ENCODE measurements around the gene RPS19. TPM values are rescaled to one million over a fixed set of nuclear protein-coding genes. Genes with fewer than 3 reads are reported as not detected.

Gene RPS19
- total RNA-seq, 1 donor from 2014 or later = 1,844 TPM

DNA sequence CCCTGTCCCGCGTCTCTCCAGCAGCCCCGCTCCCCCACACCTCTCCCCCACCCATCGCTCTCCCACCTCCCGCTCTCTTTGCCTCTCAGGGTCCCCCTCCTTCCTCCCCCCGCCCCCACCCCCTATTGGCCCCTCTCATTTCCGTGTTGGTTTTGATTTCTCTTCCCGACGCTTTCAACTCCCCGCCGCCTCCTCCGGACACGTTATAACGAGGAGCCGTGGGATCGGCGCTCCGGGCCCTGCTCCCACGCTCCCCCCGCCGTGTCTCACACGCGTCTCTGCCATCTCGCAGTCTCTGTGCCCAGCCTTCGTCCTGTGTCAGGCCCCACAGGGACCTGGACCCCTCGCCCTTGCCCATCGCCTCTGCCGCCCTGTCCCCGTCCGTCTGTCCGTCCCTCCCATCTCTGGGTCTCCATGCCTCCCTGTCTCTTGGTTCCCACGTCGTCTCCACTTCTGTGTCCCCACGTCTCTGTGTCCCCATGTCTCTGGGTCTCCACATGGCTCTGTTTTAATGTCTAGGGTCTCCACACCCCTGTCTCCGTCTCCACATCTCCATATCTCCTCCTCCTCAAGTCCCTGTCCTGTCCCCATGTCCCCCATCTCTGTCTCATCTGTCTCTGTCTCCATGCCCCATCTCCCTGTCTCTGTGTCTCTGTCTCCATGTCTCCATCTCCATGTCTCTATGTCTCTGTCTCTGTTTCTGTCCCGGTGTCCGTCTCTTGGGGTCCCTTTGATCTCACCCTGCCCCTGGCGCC, 55.1 kb downstream of the RPS19 start:
- no peak for DNase-seq (ENCODE audit: low spot score)

DNA sequence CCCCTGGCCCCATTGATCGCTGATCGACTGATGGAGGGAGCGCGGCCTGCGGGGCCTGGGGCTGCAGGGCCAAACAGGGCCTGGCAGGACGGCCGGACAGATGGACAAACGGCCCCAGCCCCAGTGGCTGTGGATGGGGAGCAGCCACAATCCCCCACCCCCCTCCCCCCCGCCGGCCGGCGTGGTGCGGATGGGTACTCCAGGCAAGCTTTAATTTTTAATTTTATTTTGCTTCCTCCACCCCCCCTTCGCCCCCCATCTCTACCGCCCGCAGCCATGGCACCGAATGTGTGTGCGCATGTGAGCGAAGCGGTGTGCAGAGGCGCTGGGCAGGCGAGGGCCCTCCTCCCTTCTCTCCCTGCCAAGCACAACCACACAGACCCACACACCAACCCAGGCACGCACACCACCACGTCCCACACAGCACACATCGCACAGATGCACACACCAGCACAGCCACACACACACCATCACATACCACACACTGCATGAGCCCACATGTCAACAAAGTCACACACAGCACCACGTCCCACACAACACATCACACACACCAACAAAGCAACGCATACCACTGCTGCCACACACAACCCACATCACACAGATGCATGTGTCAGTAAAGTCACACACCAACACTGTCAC, 55.8 kb downstream of the RPS19 start:
- DNase-seq (ENCODE audit: low spot score) = no peak

DNA sequence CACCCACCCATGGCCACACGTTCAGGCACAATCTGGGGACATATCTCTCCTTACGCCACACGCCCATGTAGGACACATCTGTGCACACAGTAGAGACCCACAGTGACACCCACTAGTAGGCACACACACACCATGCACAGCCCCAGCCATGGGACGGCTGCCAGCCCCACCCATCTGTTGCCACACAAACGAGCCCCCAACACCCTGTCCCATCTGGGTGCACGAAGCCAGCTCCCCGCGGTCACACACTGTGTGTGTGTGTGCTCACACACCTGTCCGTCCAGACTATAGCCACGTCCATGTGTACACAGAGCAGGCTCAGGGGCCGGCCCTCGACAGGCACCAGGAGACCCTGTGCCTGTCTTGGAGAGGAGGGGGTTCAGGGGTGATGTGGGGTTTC, 57.6 kb downstream of the RPS19 start:
- DNase-seq (ENCODE audit: low spot score) = no peak

DNA sequence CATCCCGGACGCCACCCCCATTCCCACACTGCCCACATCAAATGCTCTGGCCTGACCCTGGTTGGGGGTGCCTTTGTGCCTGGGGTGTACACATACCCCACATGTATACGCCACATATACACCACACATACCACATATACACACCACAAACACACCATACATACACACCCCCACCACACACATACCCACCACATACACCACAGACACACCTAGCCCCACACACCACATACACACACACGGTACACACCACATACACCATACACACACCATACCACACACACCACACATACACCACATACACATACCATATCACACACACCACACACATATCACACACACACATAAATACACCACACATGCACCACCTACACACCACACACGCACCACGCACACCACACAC, 58.0 kb downstream of the RPS19 start:
- DNase-seq (ENCODE audit: low spot score) = no peak

DNA sequence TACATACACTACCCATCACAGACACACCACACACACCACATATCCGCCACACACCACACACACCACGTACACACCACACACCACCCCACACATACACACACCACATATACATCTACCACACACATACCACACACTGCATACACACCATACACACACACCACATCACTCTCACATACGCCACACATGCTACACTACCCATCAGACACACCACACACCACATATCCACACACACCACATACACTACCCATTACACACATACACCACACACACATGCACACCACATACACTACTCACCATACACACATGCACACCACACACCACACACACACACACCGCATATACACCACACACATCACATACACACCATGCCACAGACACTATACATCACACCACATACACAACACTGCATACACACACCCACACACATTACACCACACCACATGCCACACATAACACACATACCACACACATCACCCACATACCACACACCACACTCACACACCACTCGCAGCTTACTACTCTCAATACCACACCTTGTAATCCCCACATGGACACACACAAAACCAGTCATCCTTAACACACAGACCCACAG, 58.7 kb downstream of the RPS19 start:
- no peak for DNase-seq (ENCODE audit: low spot score)

DNA sequence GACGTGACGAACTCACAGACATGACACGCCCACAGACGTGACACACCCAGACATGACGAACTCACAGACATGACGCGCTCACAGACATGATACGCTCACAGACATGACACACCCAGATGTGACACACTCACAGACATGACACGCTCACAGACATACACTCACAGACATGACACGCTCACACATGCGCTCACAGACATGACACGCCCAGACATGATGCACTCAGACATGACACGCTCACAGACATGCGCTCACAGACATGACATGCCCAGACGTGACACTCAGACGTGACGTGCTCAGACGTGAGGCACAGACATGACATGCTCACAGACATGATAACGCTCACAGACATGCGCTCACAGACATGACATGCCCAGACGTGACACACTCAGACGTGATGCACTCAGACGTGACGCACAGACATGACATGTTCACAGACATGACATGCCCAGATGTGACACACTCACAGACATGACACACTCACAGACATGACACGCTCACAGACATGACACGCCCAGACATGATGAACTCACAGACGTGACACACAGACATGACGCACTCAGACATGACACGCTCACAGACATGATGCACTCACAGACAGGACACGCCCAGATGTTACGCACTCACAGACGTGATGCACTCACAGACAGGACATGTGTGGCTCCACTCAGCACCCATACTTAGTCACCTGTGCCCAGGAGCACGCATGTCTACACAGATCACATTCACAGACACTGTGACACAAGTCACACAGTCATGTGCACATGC, 60.1 kb downstream of the RPS19 start:
- DNase-seq (ENCODE audit: low spot score) = no peak

DNA sequence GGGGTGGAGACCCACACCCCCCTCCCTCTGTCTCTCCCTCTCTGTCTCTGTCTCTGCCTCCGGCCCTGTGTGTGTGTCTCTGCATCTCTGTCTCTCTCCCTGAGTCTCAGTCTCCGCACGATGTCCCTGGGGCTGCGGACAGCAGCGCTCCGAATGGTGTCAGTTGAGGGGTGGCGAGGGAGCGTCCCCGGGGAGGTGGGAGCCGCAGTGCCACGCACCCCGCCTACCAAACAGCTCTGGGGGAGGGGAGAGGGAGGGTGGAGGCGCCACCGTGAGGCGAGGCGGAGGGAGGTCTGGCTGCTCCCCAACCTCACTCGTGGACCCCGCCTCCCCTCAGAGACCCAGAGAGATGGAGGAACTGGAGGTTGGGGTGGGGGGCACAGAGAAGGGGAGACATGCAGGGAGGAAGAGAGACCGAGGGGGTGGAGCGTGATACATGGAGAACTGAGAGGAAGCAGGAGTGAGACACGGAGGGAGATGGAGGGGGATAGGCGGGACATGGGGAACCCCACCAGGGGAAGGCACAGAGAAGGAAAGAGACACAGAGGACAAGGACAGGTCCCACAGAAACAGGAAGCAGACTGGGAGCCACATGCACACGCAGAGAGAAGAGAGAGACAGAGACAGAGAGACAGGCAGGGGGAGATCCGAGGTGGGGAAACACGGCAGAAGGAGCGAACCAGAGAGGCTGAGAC, 61.0 kb downstream of the RPS19 start:
- no peak for DNase-seq (ENCODE audit: low spot score)

DNA sequence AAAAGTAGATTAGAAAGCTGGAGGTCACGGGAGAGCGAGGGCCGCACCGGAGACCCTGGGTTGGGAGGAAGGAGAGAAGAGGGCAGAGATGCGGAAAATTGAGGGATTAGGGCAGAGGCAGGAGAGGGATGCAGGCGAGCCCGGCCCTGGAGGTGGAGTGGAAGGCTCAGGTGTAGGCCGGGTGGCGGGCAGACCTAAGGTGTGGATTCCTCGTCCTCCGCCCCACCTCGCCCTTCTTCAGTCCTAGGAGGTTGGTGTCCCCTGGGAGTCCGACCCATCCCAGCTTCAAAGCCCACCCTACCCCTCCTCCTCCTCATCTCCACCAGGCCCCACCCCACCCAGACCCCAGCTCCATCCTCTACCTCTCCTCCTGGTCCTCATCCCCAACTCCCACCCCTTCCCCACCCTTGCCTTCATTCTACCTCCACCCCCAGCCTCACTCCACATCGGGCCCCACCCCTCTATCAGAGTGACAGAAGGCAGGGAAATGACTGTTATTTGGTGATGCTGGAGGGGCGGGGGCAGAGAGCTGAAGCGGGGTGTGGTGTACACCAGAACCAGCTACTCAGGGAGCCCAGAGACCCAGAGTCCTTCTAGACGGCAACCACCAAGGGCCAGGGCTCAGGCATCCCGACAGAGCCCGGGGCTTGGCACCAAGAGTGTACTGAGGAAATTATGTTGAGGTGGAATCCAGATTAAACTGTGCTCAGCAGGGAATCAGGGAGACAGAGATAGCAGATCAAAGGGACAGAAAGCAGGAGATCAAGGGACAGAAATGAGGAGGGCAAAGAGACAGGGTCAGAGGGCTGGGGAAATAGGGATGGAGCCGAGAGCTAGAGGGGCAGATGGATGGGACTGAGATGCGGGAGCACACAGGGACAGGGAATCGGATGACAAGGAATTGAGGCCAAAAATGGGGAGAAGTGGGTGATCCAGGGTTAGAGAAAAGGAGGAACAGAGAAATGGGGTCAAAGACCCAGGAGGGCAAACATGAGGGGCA, 61.8 kb downstream of the RPS19 start:
- DNase-seq (ENCODE audit: low spot score) = no peak

Other genes starting within 250 kb of the RPS19 start
- 2.4 TPM for gene CEACAM4, start 233.2 kb upstream of the RPS19 start, total RNA-seq
- 0.36 TPM for gene CEACAM7, start 172.0 kb upstream of the RPS19 start, total RNA-seq
- 0.36 TPM for gene CEACAM5, start 151.6 kb upstream of the RPS19 start, total RNA-seq
- 0.86 TPM for gene CEACAM6, start 104.7 kb upstream of the RPS19 start, total RNA-seq
- not detected for gene CEACAM3, start 63.7 kb upstream of the RPS19 start, total RNA-seq
- gene LYPD4, start 15.6 kb upstream of the RPS19 start, total RNA-seq = not detected
- not detected for gene DMRTC2, start 15.2 kb upstream of the RPS19 start, total RNA-seq
- gene CD79A, start 17.0 kb downstream of the RPS19 start, total RNA-seq = 3.7 TPM
- 120 TPM for gene ARHGEF1, start 22.9 kb downstream of the RPS19 start, total RNA-seq
- 0.36 TPM for gene ERFL, start 68.2 kb downstream of the RPS19 start, total RNA-seq
- gene RABAC1, start 99.1 kb downstream of the RPS19 start, total RNA-seq = 87.1 TPM
- 0.52 TPM for gene ATP1A3, start 134.0 kb downstream of the RPS19 start, total RNA-seq
- 6.9 TPM for gene GRIK5, start 210.0 kb downstream of the RPS19 start, total RNA-seq
- gene ZNF574, start 215.9 kb downstream of the RPS19 start, total RNA-seq = 18.7 TPM